KMS-11 (cell line): ENCODE results near the gene GNG2.

ENCODE experiments used
- H2AFZ ChIP-seq: fragments of 200-600 bp; sonication (generic); 2 replicates; pipeline ENCODE4 v1.6.1; 2016; ENCODE audit warnings: antibody characterized with exemption, mixed run types, low read depth
- H3K27ac ChIP-seq: fragments of 200-600 bp; sonication (generic); 2 replicates; pipeline ENCODE4 v1.6.1; 2016; ENCODE audit warnings: mild to moderate bottlenecking, mixed run types
- H3K27me3 ChIP-seq: fragments of 200-600 bp; sonication (generic); 2 replicates; pipeline ENCODE4 v1.6.1; 2017; ENCODE audit warnings: mild to moderate bottlenecking, low read depth, mixed run types, moderate library complexity; ENCODE audit not compliant: insufficient read depth
- H3K36me3 ChIP-seq: fragments of 200-600 bp; sonication (generic); 2 replicates; pipeline ENCODE4 v1.6.1; 2017; ENCODE audit warnings: mild to moderate bottlenecking, mixed run types; ENCODE audit not compliant: insufficient read depth
- H3K4me1 ChIP-seq: fragments of 200-600 bp; sonication (generic); 2 replicates; pipeline ENCODE4 v1.6.1; 2016; ENCODE audit warnings: mild to moderate bottlenecking, low read depth, mixed run types; ENCODE audit not compliant: poor library complexity, severe bottlenecking
- H3K4me2 ChIP-seq: fragments of 200-600 bp; sonication (generic); 2 replicates; pipeline ENCODE4 v1.7.0; 2016; ENCODE audit warnings: mild to moderate bottlenecking, mixed run types
- H3K4me3 ChIP-seq: fragments of 200-600 bp; sonication (generic); IDR thresholded peaks from 2 replicates; pipeline ENCODE4 v1.6.1; 2017; ENCODE audit warnings: low read depth, low read length, mixed read lengths; ENCODE audit not compliant: insufficient read depth
- H3K79me2 ChIP-seq: fragments of 200-600 bp; sonication (generic); 2 replicates; pipeline ENCODE4 v1.6.1; 2016; ENCODE audit warnings: low read depth, mixed run types; ENCODE audit not compliant: insufficient read depth
- H3K9ac ChIP-seq: fragments of 200-600 bp; sonication (generic); 2 replicates; pipeline ENCODE4 v1.6.1; 2016; ENCODE audit warnings: mild to moderate bottlenecking, mixed run types
- H4K20me1 ChIP-seq: fragments of 200-600 bp; sonication (generic); 2 replicates; pipeline ENCODE4 v1.6.1; 2016; ENCODE audit warnings: mild to moderate bottlenecking, mixed run types; ENCODE audit not compliant: insufficient read depth
- CTCF ChIP-seq: fragments of 200-600 bp; sonication (generic); conservative IDR thresholded peaks from 2 replicates; pipeline ENCODE4 v1.6.1; 2017; ENCODE audit warnings: low read depth, mild to moderate bottlenecking, antibody characterized with exemption, low read length, moderate library complexity, mixed read lengths

GNG2 gene

GRCh38 chr14:51939226-51939625 lies 78.8 kb downstream of the GNG2 start:
- Histone ChIP-seq H3K27ac (no peak overlapping the region), H3K4me1 (no peaks in the 10 kb centered on the region), H3K27me3 (no peaks in the 10 kb centered on the region), H4K20me1 (no peaks in the 10 kb centered on the region), H3K4me3 (no peak overlapping the region), H2AFZ (no peak overlapping the region), H3K4me2 (no peak overlapping the region), H3K36me3 (no peaks in the 10 kb centered on the region), H3K79me2 (no peaks in the 10 kb centered on the region), H3K9ac (no peak overlapping the region)
- TF ChIP-seq CTCF: no peak

- Histone ChIP-seq H3K4me3 (no peak overlapping the region), H3K4me2 (no peak overlapping the region), H2AFZ (no peak overlapping the region), H3K9ac (no peak overlapping the region), H3K27me3 (no peaks in the 10 kb centered on the region), H4K20me1 (no peaks in the 10 kb centered on the region), H3K36me3 (no peaks in the 10 kb centered on the region), H3K27ac (no peak overlapping the region), H3K4me1 (no peaks in the 10 kb centered on the region), H3K79me2 (no peaks in the 10 kb centered on the region)
- TF ChIP-seq CTCF: no peak
These were observed 79.4 kb downstream of the GNG2 start for GRCh38 chr14:51939755-51940301.

GRCh38 chr14:51942971-51943370 lies 82.6 kb downstream of the GNG2 start:
- no peak overlapping the region for H3K27ac ChIP-seq
- no peaks in the 10 kb centered on the region for H3K27me3 ChIP-seq
- no peak overlapping the region for H3K9ac ChIP-seq
- H3K4me2 ChIP-seq: no peak overlapping the region
- no peaks in the 10 kb centered on the region for H3K79me2 ChIP-seq
- H3K4me1 ChIP-seq: no peaks in the 10 kb centered on the region
- H3K36me3 ChIP-seq: no peaks in the 10 kb centered on the region
- no peak overlapping the region for H3K4me3 ChIP-seq
- H4K20me1 ChIP-seq: no peaks in the 10 kb centered on the region
- no peak overlapping the region for H2AFZ ChIP-seq
- TF ChIP-seq CTCF: no peak

GRCh38 chr14:51950007-51950406 lies 89.6 kb downstream of the GNG2 start:
- H2AFZ ChIP-seq: no peak overlapping the region
- no peak for TF ChIP-seq CTCF
- no peak overlapping the region for H3K4me2 ChIP-seq
- H3K36me3 ChIP-seq: no peaks in the 10 kb centered on the region
- no peak overlapping the region for H3K9ac ChIP-seq
- no peak overlapping the region for H3K4me3 ChIP-seq
- H3K27me3 ChIP-seq: no peaks in the 10 kb centered on the region
- no peak overlapping the region for H3K27ac ChIP-seq
- H3K4me1 ChIP-seq: no peaks in the 10 kb centered on the region
- H3K79me2 ChIP-seq: no peaks in the 10 kb centered on the region
- no peaks in the 10 kb centered on the region for H4K20me1 ChIP-seq
